Measurements from ENCODE around the gene NKD1.

The NKD1 gene

GRCh38 chr16:50670476-50670875, 122.3 kb downstream of the NKD1 start:
- no peak for DNase-seq (ENCODE audit: low read depth in 2 of 2, low spot score in 1 of 2)

GRCh38 chr16:50671644-50672260, 123.6 kb downstream of the NKD1 start:
- DNase-seq (ENCODE audit: low read depth in 2 of 2, low spot score in 1 of 2): no peak

GRCh38 chr16:50673496-50674275, 125.5 kb downstream of the NKD1 start:
- DNase-seq (ENCODE audit: low read depth in 2 of 2, low spot score in 1 of 2): no peak

- DNase-seq (ENCODE audit: low read depth in 2 of 2, low spot score in 1 of 2): no peak
These were observed 126.6 kb downstream of the NKD1 start for GRCh38 chr16:50674831-50675230.

GRCh38 chr16:50675686-50676610, 127.8 kb downstream of the NKD1 start:
- no peak for DNase-seq (ENCODE audit: low read depth in 2 of 2, low spot score in 1 of 2)

- DNase-seq (ENCODE audit: low read depth in 2 of 2, low spot score in 1 of 2): no peak
These were observed 128.6 kb downstream of the NKD1 start for GRCh38 chr16:50676684-50677225.

- no peak for DNase-seq (ENCODE audit: low read depth in 2 of 2, low spot score in 1 of 2)
These were observed 129.2 kb downstream of the NKD1 start for GRCh38 chr16:50677351-50677750.

GRCh38 chr16:50678531-50678930, 130.3 kb downstream of the NKD1 start:
- DNase-seq (ENCODE audit: low read depth in 2 of 2, low spot score in 1 of 2): no peak

GRCh38 chr16:50679266-50679665, 131.1 kb downstream of the NKD1 start:
- DNase-seq (ENCODE audit: low read depth in 2 of 2, low spot score in 1 of 2): no peak

- no peak for DNase-seq (ENCODE audit: low read depth in 2 of 2, low spot score in 1 of 2)
These were observed 131.7 kb downstream of the NKD1 start for GRCh38 chr16:50679676-50680555.

- DNase-seq (ENCODE audit: low read depth in 2 of 2, low spot score in 1 of 2): no peak
These were observed 132.3 kb downstream of the NKD1 start for GRCh38 chr16:50680556-50680893.

- DNase-seq (ENCODE audit: low read depth in 2 of 2, low spot score in 1 of 2): peak; percentile 40 to 47
These were observed 133.1 kb downstream of the NKD1 start, which contains the start of gene SNX20 for GRCh38 chr16:50681021-50681885. TSS of gene SNX20 (minus strand) at chr16:50681312. CDS start at chr16:50677526, 3,786 bp downstream.

GRCh38 chr16:50683689-50684374, 135.6 kb downstream of the NKD1 start:
- DNase-seq (ENCODE audit: low read depth in 2 of 2, low spot score in 1 of 2): no peak

GRCh38 chr16:50684823-50685461, 136.7 kb downstream of the NKD1 start:
- DNase-seq (ENCODE audit: low read depth in 2 of 2, low spot score in 1 of 2): no peak

- no peak for DNase-seq (ENCODE audit: low read depth in 2 of 2, low spot score in 1 of 2)
These were observed 137.4 kb downstream of the NKD1 start for GRCh38 chr16:50685462-50686063.

GRCh38 chr16:50688083-50688482, 139.9 kb downstream of the NKD1 start:
- DNase-seq (ENCODE audit: low read depth in 2 of 2, low spot score in 1 of 2): no peak

- no peak for DNase-seq (ENCODE audit: low read depth in 2 of 2, low spot score in 1 of 2)
These were observed 140.7 kb downstream of the NKD1 start for GRCh38 chr16:50688867-50689266.

GRCh38 chr16:50690177-50690576, 142.0 kb downstream of the NKD1 start:
- DNase-seq (ENCODE audit: low read depth in 2 of 2, low spot score in 1 of 2): no peak

All from stimulated activated CD8-positive, alpha-beta memory T cell treated with anti-CD3 and anti-CD28 coated beads, Interleukin-4, amount 100 ng/mL, for 1 hour (primary cell).